ENCODE data around the gene TEX2.

Gene TEX2, protein sequence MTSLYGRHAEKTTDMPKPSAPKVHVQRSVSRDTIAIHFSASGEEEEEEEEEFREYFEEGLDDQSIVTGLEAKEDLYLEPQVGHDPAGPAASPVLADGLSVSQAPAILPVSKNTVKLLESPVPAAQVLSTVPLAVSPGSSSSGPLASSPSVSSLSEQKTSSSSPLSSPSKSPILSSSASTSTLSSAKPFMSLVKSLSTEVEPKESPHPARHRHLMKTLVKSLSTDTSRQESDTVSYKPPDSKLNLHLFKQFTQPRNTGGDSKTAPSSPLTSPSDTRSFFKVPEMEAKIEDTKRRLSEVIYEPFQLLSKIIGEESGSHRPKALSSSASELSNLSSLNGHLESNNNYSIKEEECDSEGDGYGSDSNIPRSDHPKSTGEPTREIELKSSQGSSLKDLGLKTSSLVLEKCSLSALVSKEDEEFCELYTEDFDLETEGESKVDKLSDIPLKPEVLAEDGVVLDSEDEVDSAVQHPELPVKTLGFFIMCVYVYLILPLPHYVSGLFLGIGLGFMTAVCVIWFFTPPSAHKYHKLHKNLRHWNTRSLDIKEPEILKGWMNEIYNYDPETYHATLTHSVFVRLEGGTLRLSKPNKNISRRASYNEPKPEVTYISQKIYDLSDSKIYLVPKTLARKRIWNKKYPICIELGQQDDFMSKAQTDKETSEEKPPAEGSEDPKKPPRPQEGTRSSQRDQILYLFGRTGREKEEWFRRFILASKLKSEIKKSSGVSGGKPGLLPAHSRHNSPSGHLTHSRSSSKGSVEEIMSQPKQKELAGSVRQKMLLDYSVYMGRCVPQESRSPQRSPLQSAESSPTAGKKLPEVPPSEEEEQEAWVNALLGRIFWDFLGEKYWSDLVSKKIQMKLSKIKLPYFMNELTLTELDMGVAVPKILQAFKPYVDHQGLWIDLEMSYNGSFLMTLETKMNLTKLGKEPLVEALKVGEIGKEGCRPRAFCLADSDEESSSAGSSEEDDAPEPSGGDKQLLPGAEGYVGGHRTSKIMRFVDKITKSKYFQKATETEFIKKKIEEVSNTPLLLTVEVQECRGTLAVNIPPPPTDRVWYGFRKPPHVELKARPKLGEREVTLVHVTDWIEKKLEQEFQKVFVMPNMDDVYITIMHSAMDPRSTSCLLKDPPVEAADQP

DNA sequence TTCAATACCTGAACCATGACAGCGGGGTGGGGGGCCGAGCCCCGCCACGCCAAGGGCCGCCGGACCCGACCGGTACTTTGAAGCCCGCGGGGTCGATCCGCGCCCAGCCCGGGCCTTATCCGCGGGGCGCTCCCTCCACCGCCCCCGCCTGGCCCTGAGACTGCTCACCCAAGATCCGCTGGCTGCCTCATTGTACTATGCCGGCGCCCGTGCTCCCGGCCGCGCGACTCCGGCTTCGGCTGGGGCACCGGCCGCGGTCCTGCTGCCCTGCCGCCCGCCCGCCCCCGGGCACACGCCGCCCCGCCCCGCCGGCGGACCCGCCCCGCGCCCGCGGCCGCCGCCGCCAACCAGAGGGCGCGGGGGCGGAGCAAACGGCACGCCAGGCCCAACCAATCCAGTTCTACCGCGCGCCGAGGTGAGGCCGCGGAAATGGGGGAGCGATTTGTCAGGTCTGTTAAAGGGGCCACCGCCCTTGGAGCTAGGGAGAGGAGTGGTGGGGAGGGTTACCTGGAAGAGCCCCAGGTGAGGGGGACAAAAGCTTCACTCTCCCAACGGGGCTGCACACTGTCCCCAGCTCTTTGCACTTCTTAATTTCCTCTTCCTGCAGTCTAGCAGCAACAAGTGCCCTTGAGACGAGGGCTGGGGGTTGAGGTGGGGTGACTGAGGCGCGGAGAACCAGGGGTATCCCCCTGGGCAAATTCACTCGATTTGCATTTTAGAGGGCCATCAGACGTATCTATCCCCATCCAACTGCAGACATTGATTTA lies at the start of gene TEX2:
Gene TEX2, minus strand, starts transcription at position 261 of the 767 bp plus-strand sequence. CDS start 49,043 bp downstream, outside the sequence.
- peak; percentile 88 for DNase-seq

DNA sequence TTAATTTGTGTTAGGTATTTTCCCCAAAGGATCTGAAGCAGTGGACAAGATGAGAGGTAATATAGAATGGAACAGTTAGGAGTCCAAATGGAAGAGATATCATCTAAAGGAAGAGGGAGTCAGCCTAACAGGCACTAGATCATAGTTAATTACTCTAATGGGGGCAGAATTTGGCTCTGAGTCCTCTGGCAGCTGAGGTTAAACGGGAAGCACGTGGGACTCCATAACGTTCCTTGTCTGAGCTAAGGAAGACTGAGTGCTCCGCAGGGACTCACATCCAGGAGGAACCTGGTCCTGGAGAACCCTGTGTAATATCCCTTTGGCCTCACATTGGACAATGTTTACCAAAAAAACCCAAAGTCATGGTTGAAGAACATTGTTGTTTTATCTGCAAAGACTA lies 46.6 kb upstream of the TEX2 start:
- no peak for DNase-seq

DNA sequence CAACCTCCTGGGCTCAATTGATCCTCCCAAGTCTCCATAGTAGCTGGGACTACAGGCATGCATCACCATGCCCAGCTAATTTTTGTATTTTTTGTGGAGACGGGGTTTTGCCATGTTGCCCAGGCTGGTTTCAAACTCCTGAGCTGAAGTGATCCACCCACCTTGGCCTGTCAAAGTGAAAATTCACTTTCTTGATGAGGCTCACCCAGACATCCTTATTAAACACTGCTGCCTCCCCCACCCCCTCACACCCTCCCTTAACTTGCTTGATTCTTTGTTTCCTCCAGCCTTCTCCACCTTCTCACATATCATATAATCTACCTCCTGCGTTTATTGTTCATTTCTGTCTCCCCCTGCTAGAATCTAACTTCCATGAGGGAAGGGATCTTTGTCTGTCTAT lies 46.0 kb upstream of the TEX2 start:
- DNase-seq: no peak

DNA sequence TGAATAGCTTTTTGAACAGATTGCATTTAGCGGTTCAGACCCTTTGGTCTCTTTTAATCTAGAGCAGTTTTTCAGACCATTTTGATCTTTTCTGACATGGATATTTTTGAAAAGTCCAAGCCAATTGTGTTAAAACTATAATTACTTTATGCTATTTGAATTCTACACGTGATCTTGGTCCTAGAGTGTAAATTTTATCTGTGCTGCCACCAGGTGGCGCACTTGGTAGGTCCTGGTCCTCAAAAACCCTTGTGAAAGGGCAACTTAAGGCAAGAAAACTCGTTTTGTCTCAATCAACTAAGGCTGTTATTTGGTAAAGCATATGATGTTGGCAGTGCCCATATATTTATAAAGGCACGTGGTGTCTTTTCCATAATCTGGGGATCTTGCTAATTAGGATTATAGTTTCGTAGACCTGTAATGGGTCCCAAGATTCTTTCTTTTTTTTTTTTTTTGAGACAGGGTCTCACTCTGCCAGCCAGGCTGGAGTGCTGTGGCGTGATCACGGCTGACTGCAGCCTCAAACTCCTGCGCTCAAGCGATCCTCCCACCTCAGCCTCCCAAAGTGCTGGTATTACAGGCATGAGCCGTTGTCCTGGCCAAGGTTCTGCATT lies 43.9 kb upstream of the TEX2 start:
- peak; percentile 73 for DNase-seq

DNA sequence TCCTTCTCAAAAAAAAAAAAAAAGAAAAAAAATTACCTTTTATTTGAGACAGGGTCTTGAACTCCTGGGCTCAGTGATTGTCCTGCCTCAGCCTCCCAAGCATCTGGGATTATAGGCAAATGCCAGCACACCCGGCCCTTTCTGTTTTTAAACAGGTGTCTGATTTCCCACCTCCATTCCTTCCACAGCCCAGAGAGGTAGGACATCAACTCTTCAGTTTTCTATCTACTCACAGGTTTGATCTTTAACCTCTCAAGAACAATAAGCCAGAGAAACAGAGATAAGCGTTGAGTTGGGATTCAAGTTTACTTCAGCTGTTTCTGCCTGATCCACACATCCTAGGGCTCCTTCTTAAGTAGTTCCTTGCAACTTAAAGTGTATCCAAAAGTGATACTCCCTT lies 41.5 kb upstream of the TEX2 start:
- DNase-seq: no peak

DNA sequence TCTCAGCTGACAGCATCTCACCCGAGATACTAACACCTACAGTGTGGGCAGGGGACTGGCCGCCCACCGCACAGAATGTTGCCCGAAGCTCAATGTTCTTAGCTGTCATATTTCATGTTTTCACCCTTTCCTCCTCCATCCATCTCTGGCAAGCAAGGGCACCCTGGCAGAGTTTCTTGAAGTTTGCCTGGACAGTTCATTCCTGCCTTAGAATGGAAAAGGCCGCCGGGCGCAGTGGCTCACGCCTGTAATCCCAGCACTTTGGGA lies 37.6 kb upstream of the TEX2 start:
- no peak for DNase-seq

DNA sequence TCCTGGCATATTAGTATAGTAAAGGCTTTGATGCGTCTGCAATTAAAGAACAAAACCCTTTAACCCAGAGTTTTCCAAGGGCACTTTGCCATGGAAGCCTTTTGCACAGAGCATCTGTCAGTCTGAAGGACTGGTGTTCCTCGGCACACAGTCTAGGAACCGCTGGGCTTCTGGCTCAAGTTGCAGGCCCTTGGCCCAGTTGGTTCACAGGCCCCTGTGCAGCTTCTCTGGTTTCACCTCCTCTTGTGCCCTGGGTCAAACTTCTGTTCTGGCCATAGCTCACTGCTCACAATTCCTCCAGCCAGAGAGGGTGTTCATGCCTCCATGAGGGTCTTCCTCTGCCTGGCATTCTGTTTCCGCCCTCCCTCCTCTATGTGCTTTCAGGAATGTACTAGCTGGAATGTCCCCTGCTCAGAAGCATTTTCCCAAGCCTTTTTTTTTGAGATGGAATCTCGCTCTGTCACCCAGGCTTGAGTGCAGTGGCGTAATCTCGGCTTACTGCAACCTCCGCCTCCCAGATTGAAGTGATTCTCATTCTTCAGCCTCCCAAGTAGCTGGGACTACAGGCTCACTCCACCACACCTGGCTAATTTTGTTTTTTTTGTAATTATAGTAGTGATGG lies 34.5 kb upstream of the TEX2 start:
- DNase-seq: no peak

DNA sequence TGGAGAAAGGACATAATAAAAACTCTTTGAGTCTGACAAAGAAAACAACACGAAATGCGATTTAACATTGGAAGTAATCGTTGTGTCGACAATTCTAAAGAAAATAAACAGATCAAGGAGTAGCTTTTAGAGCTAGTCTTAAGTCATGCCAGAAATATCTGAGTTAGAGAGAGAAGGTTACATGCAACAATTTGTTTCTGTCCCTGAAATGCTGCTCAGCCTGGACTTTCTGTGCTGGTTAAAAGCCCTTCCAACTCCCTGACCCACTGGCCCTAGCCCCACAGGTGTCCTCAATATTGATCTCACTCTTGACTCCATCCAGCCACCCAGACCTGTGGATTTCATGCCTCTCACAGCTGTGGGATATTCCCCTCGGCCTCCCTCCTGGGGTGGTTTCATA lies 33.2 kb upstream of the TEX2 start:
- no peak for DNase-seq

DNA sequence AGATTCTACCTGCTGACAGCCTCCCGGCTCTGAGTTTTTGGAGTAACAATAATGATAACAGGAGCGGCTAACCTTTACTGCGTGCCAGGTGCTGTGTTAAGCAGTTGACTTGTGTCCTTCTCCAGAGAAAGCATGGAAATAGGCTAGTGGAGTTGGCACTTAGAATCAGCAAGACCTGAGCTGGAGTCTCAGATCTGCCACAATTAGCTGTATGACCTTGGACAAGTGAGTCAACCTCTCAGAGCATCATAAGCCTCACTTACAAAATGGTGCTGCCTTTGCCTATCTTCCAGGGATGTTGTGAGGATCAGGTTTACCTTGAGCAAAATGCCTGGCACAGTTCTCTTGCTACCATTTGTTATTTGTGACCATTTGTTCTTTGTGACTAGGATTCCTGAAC lies 32.1 kb upstream of the TEX2 start:
- DNase-seq: no peak

DNA sequence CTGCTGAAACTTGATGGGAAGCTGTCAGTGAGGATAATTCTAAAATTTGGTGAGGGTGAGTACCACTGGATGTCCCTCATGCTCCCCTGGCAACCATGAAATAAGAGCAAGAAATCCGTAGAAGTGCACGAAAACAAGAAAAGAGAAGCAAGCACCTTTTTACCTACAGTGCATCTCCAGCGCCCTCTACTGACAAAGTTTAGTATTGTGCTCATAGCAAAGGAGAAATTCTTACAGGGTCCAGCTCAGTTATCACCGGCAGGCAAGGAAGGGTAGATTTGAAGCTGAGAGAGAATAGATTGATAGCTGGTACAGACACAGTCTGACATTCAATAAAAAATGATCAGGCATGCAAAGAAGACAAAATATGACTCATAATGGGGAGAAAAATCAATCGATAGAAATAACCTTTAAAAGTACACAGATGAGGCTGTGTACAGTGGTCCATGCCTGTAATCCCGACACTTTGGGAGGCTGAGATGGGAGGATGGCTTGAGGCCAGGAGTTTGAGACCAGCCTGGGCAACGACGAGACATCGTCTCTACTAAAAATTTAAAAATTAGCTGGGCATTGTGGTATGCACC lies 28.3 kb upstream of the TEX2 start:
- no peak for DNase-seq

DNA sequence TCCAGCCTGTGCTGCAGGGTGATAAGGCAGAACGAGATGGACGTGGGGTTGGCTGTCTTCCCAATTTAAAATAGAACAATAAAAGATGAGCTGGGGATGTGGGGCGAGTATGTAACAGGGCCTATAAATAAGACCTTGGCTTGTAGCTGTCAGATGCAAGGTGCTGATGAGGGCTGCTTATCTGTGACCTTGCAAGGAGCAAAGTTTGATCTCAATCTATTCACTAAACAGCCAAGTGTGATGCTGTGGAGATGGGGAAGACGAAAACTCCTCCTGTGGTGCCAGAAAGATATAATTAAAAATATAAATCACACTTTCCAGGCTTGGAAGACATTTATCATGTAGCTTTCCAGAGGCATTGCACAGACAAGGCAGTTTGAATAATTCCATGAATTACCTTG lies 26.7 kb upstream of the TEX2 start:
- DNase-seq: no peak

DNA sequence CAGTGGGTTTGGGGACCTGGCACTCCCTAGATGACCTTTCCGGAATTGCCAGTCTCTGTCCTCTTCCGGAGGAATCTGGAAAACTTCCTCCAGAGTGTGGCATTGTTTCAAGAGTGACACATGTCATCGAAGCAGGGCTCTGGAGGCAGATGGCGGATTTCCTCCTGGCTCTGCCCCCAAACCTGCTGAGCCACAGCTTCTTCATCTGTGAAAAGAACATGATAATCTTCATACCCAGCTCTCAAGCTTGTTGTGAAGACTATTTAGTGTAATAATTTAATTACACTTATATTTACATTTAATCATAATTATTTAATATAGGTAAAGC lies 19.7 kb upstream of the TEX2 start:
- no peak for DNase-seq

DNA sequence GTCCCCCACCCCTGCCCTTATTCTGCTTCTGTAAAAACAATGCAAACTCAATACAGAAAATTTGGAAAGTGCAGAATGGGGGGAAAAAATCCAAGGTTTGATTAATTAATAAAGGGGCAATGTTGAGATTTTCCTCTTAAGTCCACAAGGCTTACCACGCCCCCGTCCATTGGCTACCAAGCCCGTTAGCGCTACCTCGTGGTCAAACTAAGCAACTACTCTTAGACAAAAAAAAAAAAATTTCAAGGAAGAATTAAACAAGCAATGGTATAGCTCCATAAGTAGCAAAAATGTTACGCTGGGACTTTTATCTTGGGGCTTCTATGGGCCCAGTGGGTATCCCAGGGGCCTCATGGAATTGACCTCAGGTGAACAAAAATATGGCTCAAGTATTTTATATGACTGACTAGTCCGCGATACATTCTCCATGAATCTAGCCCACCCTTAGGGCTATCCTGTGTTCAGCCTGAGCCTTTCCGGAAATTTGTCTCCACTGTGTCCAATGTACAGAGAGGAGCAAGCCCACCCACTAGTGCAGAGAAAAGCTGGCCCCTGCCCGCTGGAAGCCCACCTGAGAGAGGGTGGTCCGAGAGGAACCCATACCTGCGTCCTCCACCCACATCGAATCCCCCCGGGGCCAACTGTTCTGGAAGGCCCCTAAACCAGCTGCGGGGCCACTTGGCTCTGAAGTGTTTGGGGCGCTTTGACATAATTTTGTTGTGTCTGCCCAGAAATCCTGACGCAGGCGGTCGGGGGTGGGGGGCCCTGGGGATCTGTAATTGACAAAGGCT lies 19.1 kb upstream of the TEX2 start:
- DNase-seq: peak; percentile 31

DNA sequence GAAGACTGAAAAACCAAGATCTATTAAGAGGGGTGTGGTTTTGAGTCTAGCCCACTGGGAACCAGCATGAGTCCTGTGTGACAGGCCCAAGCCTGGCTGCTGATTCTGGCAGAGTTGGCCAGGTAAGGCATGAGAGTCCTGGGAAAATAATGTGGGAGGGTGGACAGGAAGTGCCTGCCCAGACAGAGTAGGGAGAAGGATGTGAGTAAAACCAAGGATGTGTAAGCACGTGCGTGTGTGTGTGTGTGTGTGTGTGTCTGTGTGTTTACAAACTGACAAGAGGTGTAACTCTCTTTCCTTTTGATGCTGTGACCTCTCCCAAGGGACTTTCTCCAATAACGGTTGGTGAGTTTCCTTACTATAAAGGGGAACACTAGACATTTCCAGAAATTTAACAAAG lies 15.6 kb upstream of the TEX2 start:
- DNase-seq: no peak

DNA sequence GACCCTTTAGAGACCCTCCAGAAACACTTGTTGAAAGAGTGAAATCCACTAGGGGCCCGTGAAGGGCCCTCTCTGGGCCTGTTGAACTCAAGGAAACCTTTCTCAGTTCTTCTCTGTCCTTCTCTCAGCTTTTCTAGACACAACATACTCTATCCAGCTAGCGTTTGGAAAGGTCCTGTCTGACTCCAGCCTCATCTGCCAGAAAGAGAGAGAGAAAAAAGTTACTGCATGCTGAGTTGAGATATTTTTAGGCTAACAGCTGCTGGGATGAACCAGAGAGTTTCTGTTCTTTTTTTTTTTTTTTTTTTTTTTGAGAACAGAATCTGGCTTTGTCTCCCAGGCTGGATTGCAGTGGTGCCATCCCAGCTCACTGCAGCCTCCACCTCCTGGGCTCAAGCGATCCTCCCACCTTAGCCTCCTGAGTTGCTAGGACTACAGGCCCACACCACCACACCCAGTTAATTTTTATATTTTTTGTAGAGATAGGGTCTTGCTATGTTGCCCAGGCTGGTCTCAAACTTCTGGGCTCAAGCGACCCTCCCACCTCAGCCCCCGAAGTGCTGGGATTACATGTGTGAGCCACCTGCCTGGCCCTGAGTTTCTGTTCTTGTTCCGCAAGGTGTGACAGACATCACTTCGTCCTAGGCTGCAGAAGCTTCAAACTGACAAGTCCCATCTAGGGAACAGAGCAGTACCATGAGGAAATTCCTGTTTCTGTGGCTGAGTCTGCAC lies 14.9 kb upstream of the TEX2 start:
- DNase-seq: no peak

DNA sequence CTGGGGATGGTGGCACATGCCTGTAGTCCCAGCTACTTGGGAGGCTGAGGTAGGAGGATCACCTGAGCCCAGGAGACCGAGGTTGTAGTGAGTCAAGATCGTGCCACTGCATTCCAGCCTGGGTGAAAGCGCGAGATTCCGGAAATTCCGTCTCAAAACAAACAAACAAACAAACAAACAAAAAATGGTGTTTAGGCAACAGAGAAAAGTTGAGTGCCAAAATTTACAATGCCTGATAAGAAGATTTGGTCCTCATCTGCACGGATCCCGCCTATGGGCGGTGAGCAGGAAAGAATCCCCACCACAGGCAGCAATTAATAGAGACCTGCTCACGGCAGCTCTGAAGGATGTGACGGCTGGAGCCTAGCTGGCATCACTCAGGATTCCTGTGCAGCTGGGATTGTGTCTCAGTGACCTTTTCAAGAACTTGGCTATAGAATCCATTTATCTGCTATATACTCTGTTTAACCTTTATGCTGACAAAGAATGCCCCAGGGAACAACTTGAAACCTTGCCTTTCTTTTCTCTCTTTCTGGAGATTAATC lies 14.0 kb upstream of the TEX2 start:
- no peak for DNase-seq

DNA sequence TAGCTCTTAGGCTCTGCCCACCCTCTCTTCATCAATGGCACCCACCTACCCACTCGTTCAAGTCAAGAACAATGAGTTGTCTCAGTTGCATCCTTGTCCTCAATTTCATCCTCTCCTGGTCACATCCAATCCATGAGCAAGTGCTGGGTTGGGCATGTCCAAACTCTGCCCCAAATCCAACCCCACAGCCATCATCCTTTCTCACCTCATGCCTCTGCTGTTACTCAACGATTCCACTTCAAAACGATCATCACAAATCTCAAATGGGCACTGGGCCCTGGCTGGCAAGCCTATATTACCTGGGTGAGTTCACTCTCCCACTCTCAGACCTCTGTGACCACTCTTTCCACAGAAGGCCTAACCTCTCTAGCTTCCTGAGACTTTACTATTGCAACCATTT lies 12.0 kb upstream of the TEX2 start:
- DNase-seq: no peak

DNA sequence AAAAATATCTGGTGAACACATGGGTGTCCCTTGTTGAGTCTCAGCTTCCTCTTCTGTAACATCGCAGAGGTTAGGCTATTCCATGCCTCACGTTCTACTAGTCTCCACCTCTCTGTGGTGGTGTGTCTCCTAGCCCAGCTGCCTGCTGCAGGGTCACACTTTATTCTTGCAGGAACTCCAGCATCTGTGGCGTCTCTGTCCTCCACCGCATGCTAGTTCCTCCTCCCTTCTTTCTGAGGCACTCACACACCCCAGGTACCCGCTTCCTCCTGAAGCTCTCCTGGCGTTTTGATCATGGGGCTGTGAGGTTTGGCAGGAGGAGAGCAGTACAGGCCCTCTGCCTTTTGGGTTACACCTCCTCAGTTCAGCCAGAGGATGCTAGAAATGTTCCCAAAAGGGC lies 9.9 kb upstream of the TEX2 start:
- DNase-seq: no peak

DNA sequence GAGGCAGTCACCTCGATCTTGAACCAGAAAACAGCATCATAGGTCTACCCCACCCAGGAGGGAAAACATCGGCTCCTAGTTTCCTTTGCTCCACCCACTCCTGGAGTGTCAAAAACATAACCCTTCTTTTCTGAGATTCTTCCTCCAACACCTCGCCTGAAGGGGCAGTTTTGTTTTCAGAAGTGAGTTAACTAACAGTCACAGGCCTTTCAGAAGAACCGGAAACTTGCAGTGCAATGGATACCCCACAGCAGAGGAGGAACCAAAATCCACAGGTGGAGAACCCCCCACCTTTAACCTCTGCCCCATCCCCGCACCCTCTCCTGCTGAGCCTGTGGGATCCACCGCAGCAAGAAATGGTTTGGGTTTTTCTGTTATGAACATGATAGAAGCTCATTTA lies 7.8 kb upstream of the TEX2 start:
- no peak for DNase-seq

Data from activated CD8-positive, alpha-beta memory T cell treated with anti-CD3 and anti-CD28 coated beads, Interleukin-2, amount 50 U/mL, for 4 hours (primary cell).